NCI-H187 (cell line): ENCODE measurements around the gene OOSP3.
"Not testable (repeated sequence)": the region's sequence is repeated elsewhere in the genome, so short reads cannot be mapped to it uniquely, and the experiment has no call there.

Experiments used
- DNase-seq, 2 experiments: peaks; one replicate each; lab custom pipeline; 2025; lab: John Stamatoyannopoulos, UW

The OOSP3 gene

GRCh38 chr11:59878575-59878974, at the start of gene OOSP3:
Gene OOSP3 (plus strand): TSS chr11:59878782. CDS start chr11:59878809, 27 bp downstream.
- no peak for DNase-seq

- no peak for DNase-seq
Measured at GRCh38 chr11:59829358-59829757, 49.2 kb upstream of the OOSP3 start.

GRCh38 chr11:59833602-59834001, 45.0 kb upstream of the OOSP3 start:
- no peak for DNase-seq

GRCh38 chr11:59839615-59840014, 39.0 kb upstream of the OOSP3 start:
- DNase-seq: no peak

- no peak for DNase-seq
Measured at GRCh38 chr11:59841514-59841913, 37.1 kb upstream of the OOSP3 start.

- DNase-seq: no peak
Measured at GRCh38 chr11:59842316-59842715, 36.3 kb upstream of the OOSP3 start.

GRCh38 chr11:59845399-59845798, 33.2 kb upstream of the OOSP3 start, which contains the start of gene CBLIF:
Gene CBLIF (minus strand): TSS chr11:59845499. CDS start chr11:59845453, 46 bp downstream.
- DNase-seq: no peak

- DNase-seq: no peak
Measured at GRCh38 chr11:59846556-59846955, 32.0 kb upstream of the OOSP3 start.

GRCh38 chr11:59847626-59848025, 31.0 kb upstream of the OOSP3 start:
- DNase-seq: no peak

- DNase-seq: not testable (repeated sequence)
Measured at GRCh38 chr11:59848439-59848838, 30.1 kb upstream of the OOSP3 start.

- no peak for DNase-seq
Measured at GRCh38 chr11:59849129-59849528, 29.5 kb upstream of the OOSP3 start.

GRCh38 chr11:59849551-59849950, 29.0 kb upstream of the OOSP3 start:
- not testable (repeated sequence) for DNase-seq

GRCh38 chr11:59851416-59851815, 27.2 kb upstream of the OOSP3 start:
- DNase-seq: not testable (repeated sequence)

- no peak for DNase-seq
Measured at GRCh38 chr11:59854871-59855270, 23.7 kb upstream of the OOSP3 start.

GRCh38 chr11:59857439-59858434, 20.8 kb upstream of the OOSP3 start:
- no peak for DNase-seq

GRCh38 chr11:59859673-59860072, 18.9 kb upstream of the OOSP3 start:
- DNase-seq: no peak

GRCh38 chr11:59862252-59862651, 16.3 kb upstream of the OOSP3 start:
- no peak for DNase-seq

- DNase-seq: no peak
Measured at GRCh38 chr11:59865031-59865430, 13.6 kb upstream of the OOSP3 start.

GRCh38 chr11:59866397-59866796, 12.2 kb upstream of the OOSP3 start, which contains the start of gene TCN1:
Gene TCN1 (minus strand): TSS chr11:59866487. CDS start chr11:59866470, 17 bp downstream.
- DNase-seq: no peak

GRCh38 chr11:59866836-59867235, 11.7 kb upstream of the OOSP3 start:
- DNase-seq: no peak

GRCh38 chr11:59867946-59868345, 10.6 kb upstream of the OOSP3 start:
- DNase-seq: no peak

- no peak for DNase-seq
Measured at GRCh38 chr11:59872076-59872475, 6.5 kb upstream of the OOSP3 start.

GRCh38 chr11:59875856-59876519, 2.6 kb upstream of the OOSP3 start:
- no peak for DNase-seq
